Osteocyte (in vitro differentiated cells): ENCODE results near the gene XXYLT1. TPM values are rescaled to one million over a fixed set of nuclear protein-coding genes. Genes with fewer than 3 reads are reported as not detected.

Source experiments
- DNase-seq: peaks from one replicate; pipeline ENCODE4 v3.0.0; 2021; ENCODE audit warnings: mixed read lengths; ENCODE audit not compliant: unreplicated experiment; ENCODE audit errors: extremely low spot score
- H3K27ac Mint-ChIP-seq: one replicate; pipeline ENCODE4 v1.8.0; 2021; ENCODE audit warnings: mild to moderate bottlenecking, mixed read lengths; ENCODE audit not compliant: unreplicated experiment
- H3K27me3 Mint-ChIP-seq: one replicate; pipeline ENCODE4 v1.8.0; 2021; ENCODE audit warnings: mixed read lengths; ENCODE audit not compliant: unreplicated experiment
- H3K36me3 Mint-ChIP-seq: one replicate; pipeline ENCODE4 v1.8.0; 2021; ENCODE audit warnings: mixed read lengths; ENCODE audit not compliant: unreplicated experiment
- H3K4me1 Mint-ChIP-seq: one replicate; pipeline ENCODE4 v1.8.0; 2021; ENCODE audit warnings: mixed read lengths; ENCODE audit not compliant: unreplicated experiment
- H3K4me3 Mint-ChIP-seq: one replicate; pipeline ENCODE4 v1.8.0; 2021; ENCODE audit warnings: mild to moderate bottlenecking, moderate library complexity, mixed read lengths; ENCODE audit not compliant: unreplicated experiment
- H3K9me3 Mint-ChIP-seq: one replicate; pipeline ENCODE4 v1.8.0; 2021; ENCODE audit warnings: mixed read lengths; ENCODE audit not compliant: unreplicated experiment
- total RNA-seq: library from RNA; stranded (reverse); gene quantifications from 2 replicates; pipeline ENCODE4 v1.2.1, GENCODE V29; 2021
- TF ChIP-seq, protein P1 (sequence below): fragments of 200-600 bp; sonication (generic); IDR thresholded peaks from 2 replicates; pipeline ENCODE4 v1.5.0; 2021; ENCODE audit warnings: antibody characterized with exemption, mild to moderate bottlenecking, moderate library complexity

The XXYLT1 gene
- total RNA-seq, 1 donor from 2014 or later = 35.8 TPM

DNA sequence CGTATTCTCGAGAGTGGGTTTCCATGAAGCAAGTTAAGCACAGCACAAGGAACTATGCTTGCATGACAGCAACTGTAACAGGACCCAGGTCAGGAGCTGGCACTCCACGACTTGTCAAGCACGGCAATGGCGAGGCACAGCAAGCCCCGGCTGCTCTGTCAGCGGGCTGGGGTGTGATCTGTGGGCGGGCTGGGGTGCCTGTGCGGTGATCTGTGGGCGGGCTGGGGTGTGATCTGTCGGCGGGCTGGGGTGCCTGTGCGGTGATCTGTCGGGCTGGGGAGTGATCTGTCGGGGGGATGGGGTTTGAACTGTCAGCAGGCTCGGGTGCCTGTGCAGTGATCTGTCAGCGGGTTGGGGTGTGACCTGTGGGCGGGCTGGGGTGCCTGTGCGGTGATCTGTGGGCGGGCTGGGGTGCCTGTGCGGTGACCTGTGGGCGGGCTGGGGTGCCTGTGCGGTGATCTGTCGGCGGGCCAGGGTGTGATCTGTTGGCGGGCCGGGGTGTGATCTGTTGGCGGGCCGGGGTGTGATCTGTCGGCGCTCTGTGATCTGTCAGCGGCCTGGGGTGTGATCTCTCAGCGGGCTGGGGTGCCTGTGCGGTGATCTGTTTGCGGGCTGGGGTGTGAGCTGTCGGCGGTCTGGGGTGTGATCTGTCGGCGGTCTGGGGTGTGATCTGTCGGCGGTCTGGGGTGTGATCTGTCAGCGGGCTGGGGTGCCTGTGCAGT lies 205.7 kb downstream of the XXYLT1 start:
- Mint-ChIP-seq H3K4me3 (no peak overlapping the region), H3K36me3 (peaks cover 12% of the 10 kb centered on the region), H3K4me1 (no peaks in the 10 kb centered on the region), H3K27ac (no peak overlapping the region), H3K27me3 (no peaks in the 10 kb centered on the region), H3K9me3 (no peaks in the 10 kb centered on the region)
- TF ChIP-seq, protein P1, sequence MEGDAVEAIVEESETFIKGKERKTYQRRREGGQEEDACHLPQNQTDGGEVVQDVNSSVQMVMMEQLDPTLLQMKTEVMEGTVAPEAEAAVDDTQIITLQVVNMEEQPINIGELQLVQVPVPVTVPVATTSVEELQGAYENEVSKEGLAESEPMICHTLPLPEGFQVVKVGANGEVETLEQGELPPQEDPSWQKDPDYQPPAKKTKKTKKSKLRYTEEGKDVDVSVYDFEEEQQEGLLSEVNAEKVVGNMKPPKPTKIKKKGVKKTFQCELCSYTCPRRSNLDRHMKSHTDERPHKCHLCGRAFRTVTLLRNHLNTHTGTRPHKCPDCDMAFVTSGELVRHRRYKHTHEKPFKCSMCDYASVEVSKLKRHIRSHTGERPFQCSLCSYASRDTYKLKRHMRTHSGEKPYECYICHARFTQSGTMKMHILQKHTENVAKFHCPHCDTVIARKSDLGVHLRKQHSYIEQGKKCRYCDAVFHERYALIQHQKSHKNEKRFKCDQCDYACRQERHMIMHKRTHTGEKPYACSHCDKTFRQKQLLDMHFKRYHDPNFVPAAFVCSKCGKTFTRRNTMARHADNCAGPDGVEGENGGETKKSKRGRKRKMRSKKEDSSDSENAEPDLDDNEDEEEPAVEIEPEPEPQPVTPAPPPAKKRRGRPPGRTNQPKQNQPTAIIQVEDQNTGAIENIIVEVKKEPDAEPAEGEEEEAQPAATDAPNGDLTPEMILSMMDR = no peak
- no peak for DNase-seq

DNA sequence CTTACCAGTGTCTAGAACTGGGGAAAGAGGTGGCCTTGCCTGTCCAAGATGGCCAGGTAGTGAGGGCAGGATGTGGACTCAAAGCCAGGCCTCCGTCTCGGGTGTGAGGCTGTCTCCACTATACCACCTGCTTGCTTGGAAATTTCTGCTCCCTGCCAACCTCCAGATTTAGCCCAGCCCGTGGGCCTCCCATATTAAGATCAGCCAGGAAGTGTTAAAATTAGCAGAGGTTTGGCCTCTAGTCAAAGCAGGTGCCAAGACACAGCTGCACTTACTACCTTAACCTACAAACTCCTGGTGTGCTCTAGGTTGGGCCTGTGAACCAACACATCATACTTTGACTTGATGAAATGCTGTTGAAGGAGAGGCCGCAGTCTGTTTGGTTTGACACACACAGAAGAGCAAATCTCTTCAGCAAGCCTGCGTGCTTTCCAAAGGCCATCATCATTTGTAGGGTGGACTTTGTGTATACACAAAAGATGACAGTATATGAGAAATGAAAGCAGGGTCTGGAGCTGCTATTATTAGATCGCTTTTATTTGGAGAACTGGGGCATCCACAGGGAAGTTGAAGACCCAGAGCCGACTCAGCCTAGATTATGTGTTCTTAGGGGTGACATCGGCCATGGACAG lies 206.5 kb downstream of the XXYLT1 start:
- TF ChIP-seq, protein P1 = no peak
- no peaks in the 10 kb centered on the region for H3K27me3 Mint-ChIP-seq
- no peak for DNase-seq
- H3K4me3 Mint-ChIP-seq = no peak overlapping the region
- H3K36me3 Mint-ChIP-seq = peaks cover 10% of the 10 kb centered on the region
- no peak overlapping the region for H3K27ac Mint-ChIP-seq
- no peaks in the 10 kb centered on the region for H3K9me3 Mint-ChIP-seq
- no peaks in the 10 kb centered on the region for H3K4me1 Mint-ChIP-seq

DNA sequence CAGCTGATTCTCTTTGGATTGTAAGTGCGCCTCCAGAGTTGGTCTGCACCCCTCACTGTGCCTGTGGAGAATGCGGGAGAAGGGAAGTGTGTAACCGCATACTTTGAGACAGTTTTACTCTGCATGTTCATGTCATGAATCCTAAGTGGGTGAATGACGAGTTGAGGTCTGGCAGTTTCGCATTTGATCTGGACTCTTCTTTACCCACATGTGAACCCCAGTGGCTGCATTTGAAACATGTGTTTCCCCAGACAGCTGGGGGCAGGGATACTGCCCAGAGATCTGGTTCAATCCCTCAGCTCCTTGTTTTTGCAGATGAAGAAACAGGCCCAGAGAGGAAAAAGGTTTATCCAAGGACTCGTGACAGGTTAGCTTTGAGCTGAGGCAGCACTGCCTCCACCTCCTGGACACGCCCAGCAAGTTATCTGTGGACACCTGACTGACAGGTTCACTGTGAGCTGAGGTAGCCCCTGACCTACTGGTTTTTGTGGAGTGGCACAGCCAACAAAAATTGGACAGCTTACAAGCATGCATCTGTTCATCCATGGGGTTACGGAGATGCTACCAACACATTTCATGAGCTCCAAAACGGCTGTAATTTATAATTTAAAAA lies 207.3 kb downstream of the XXYLT1 start:
- no peak overlapping the region for H3K4me3 Mint-ChIP-seq
- H3K27ac Mint-ChIP-seq = no peak overlapping the region
- H3K36me3 Mint-ChIP-seq = peaks cover 8% of the 10 kb centered on the region
- TF ChIP-seq, protein P1 = no peak
- DNase-seq = no peak
- no peaks in the 10 kb centered on the region for H3K27me3 Mint-ChIP-seq
- no peaks in the 10 kb centered on the region for H3K9me3 Mint-ChIP-seq
- no peaks in the 10 kb centered on the region for H3K4me1 Mint-ChIP-seq

DNA sequence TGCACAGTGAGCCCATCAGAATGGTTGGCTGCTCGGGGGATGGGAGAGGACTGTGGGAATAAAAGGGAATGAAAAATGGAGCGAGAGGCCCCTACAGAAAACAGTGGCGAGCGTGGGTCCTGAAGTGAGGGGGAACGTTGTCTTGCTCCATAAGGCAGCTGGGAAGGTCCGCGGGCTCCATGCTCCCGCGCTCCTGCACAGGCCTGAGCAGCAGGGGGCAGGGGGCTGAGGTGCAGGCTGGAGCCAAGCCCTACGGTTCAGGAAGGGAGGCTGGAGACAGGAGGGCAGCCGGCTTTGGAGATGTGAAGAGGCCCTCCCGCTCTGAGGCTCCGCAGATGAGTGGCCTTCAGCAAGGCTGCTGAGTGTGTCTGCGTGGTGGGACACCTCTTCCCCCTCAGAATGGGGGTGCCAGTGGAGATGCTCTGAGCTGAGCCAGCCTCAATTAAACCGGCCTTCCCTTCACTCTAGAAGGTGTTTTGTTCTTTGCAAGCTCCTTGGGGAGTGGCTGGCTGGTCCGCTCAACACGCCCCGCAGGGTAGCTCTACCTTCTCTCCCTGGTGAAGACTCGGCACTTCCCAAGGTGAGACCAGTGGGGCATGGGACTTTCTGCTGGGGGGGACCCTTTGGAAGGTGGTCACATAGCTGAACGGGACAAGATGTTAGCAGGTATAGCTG lies 208.0 kb downstream of the XXYLT1 start:
- Mint-ChIP-seq H3K4me1 (no peaks in the 10 kb centered on the region), H3K9me3 (no peaks in the 10 kb centered on the region), H3K36me3 (peaks cover 5% of the 10 kb centered on the region), H3K4me3 (no peak overlapping the region), H3K27ac (no peak overlapping the region), H3K27me3 (no peaks in the 10 kb centered on the region)
- TF ChIP-seq, protein P1 = no peak
- no peak for DNase-seq
